GM12874 (cell line): ENCODE measurements around the gene MYO1D.
A peak's percentile ranks its signal among the peaks of the same experiment; 100 is the strongest.

Source experiments
- TF ChIP-seq, protein P1 (sequence below): IDR thresholded peaks from 2 replicates; pipeline ENCODE4 v1.5.1; 2011; ENCODE audit warnings: low read depth, mild to moderate bottlenecking, control low read depth, low read length, moderate library complexity; ENCODE audit not compliant: insufficient read depth

MYO1D gene

DNA sequence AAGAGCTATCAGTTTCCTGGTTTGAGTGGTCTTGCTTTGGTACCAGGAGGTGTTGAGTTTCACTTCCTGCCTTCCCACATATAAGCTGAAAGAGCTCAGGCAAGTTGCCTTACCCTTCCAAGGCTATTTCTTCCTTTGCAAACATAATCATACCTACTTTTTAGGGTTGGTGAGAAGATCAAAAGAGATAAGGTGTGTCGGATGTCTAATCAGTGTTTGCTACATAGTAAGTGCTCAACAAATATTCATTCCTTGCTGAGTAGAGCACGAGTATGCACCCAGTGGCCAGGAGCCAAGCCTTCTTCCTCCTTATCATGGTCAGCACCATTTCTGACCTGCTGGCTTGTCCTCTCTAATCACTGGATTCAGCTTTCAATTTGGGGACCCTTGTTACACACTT, 38.3 kb upstream of the MYO1D start:
- TF ChIP-seq, protein P1, sequence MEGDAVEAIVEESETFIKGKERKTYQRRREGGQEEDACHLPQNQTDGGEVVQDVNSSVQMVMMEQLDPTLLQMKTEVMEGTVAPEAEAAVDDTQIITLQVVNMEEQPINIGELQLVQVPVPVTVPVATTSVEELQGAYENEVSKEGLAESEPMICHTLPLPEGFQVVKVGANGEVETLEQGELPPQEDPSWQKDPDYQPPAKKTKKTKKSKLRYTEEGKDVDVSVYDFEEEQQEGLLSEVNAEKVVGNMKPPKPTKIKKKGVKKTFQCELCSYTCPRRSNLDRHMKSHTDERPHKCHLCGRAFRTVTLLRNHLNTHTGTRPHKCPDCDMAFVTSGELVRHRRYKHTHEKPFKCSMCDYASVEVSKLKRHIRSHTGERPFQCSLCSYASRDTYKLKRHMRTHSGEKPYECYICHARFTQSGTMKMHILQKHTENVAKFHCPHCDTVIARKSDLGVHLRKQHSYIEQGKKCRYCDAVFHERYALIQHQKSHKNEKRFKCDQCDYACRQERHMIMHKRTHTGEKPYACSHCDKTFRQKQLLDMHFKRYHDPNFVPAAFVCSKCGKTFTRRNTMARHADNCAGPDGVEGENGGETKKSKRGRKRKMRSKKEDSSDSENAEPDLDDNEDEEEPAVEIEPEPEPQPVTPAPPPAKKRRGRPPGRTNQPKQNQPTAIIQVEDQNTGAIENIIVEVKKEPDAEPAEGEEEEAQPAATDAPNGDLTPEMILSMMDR, result no peak

DNA sequence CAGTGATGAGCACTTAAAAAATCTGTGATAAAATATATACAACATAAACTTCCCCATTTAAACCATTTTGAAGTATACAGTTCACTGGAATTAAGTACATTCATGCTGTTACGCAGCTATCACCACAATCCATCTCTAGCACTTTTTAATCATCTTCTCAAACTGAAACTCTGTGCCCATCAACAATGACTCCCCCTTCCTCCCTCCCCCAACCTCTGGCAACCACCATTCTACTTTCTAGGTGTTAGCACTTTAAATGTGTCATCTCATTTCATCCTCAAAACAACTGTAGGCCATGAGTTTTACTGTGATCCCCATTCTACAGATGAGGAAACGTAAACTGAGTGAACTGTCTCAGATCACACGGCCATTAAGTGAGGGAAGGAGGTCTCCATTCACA, 37.3 kb upstream of the MYO1D start:
- TF ChIP-seq, protein P1, result no peak

DNA sequence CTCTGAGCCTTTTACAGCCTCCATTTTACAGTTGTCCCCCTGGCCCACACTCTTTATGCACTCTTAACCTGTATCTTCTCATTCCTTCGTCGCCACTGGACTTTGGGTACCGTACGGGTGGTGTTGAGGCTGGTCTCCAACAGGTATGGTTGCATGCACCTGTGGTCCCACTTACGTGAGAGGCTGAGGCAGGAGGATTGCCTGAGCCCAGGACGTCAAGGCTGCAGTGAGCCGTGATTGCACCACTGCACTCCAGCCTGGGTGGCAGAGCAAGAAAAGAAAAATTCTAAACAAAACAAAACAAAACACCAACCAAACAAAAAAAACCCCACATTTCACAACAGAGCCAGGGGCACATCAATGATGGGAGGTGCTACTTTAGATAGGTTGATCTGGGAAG, 36.7 kb upstream of the MYO1D start:
- TF ChIP-seq, protein P1, result no peak

DNA sequence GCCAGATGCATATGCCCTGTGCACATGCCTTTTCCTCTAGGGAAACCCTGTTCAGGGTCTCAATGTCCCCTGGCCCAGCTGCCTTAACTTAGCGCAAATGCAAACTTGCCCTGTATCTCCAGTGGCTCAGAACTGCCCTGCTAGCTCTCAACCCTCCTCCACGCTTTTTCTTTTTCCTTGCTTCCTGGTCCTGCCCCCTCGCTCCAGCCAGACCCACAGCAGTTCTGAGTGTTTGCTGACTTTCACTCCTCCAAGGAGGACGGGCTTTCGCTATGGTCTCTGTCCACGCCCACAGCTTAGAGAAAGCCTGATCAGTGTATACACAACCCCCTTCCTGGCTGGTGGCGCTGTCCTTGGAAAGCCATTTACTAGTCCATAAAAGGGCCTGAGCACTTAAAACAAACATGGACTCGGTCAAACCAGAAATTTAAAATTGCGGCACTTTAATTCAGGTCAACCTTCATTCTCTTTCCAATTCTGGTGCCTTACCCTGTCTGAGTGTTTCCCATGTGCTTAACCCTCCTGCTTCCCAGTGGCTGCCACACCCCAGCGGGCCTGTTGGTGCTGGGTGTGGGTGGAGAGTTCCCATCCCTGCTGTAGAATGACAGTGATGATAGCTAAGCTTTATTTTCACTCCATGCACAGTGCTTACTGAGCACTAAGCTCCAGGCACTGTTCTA, 35.4 kb upstream of the MYO1D start:
- TF ChIP-seq, protein P1, result no peak

DNA sequence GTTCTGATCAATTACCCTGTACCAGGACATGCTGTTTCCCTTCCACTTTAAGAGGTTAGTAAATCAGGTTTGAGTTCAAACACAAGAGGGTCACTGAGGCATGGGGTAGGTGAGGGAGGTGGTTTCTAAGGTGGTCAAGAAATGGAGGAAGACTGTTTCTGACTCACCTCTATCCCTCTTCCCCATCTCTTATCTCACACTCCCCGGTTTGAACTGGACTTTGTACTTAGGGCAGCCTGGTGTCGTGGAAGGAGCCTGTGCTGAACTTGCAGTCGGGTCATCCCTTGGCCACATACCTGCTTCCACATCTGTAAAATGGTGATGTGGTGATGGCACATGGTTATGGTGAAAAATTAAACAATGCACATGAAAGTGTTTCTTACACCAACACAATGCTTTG, 33.8 kb upstream of the MYO1D start:
- TF ChIP-seq, protein P1, result no peak

DNA sequence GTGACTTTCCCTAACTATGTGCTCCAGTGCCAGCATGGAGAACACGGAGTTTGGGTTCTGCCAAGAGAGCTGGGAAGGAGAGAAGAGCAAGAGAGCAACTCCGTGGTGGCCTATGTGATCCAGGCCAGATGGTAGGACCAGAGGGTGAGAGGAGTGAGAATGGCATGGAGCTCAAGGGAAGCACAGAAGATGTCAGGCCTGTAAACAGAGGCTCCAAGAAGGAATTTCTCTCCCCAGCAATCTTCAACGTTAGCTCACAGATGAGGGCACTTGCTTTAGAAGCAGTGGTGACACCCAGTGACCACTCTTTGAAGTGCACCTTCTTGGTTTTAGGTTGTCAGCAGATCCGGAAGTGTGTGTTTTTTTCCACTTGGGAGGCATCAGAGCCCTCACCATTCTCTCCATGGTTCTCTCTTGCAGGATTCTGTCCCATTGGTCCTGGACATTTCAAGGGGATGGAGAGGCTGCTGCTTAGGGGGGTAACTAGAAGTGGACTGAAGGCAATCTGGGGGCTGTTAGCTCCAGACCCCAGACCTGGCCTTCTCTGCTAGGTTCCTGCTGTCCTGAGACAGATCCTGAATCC, 33.0 kb upstream of the MYO1D start:
- TF ChIP-seq, protein P1, result peak; percentile 77

DNA sequence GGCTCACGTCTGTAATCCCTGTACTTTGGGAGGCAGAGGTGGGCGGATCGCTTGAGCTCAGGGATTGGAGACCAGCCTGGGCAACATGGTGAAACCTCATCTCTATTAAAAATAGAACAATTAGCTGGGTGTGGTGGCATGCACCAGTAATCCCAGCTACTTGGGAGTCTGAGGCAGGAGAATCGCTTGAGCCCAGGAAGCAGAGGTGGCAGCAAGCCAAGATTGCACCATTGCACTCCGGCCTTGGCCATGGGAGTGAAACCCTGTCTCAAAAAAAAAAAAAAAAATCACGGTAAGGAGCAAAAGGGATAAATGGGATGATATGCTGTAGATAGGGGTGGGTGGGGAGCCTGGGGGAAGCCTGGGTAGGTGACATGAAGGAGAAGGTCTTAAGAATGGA, 30.7 kb upstream of the MYO1D start:
- TF ChIP-seq, protein P1, result no peak

DNA sequence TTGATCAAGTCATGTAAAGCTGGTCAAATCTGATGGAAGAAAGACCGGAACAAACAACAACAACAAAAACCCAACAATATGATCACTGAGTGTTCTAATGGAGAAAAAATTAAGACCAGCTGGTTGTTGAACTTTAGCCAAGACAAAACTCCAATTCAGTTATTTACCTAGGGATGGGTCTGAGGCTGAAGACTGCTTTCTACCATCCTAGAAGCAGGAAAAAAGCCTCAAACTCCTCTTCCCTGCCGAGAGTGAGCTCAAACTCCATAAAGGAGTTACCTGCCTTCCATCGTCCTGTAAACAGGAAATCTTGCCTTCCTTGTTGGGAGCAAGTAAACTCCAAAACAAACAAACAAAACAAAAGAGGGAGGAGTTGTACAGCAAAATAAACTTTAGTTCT, 28.0 kb upstream of the MYO1D start:
- TF ChIP-seq, protein P1, result no peak
